Kidney epithelial cell (primary cell): ENCODE results near the gene IZUMO4. TPM values are rescaled to one million over a fixed set of nuclear protein-coding genes. Genes with fewer than 3 reads are reported as not detected.
"Not testable (repeated sequence)": the region's sequence is repeated elsewhere in the genome, so short reads cannot be mapped to it uniquely, and the experiment has no call there.

Experiments
- DNase-seq: peaks from one replicate; pipeline ENCODE4 v3.0.0-alpha.2; 2010; ENCODE audit warnings: low read depth
- H3K27me3 ChIP-seq: 2 replicates; pipeline ENCODE4 v1.6.0; 2011; ENCODE audit warnings: low read length; ENCODE audit not compliant: control insufficient read depth, insufficient read depth
- H3K36me3 ChIP-seq: 2 replicates; pipeline ENCODE4 v1.5.1; 2011; ENCODE audit warnings: low read length; ENCODE audit not compliant: control insufficient read depth, insufficient read depth
- H3K4me3 ChIP-seq: 2 replicates; pipeline ENCODE4 v1.5.1; 2011; ENCODE audit warnings: low read depth, mild to moderate bottlenecking, control low read depth, low read length
- CTCF ChIP-seq: IDR thresholded peaks from 2 replicates; pipeline ENCODE4 v1.5.1; 2011; ENCODE audit warnings: mild to moderate bottlenecking, moderate library complexity, low read length, control low read depth, inconsistent platforms; ENCODE audit not compliant: insufficient read depth, poor library complexity, severe bottlenecking
- total RNA-seq: library from RNA; depleted of rRNA; stranded (reverse); fragments of >200 nt; gene quantifications from 2 replicates; pipeline ENCODE4 v1.2.3, GENCODE V29; 2015

The IZUMO4 gene
- total RNA-seq, 1 donor from 2014 or later, result 3.8 TPM

- no peaks in the 10 kb centered on the region for H3K27me3 ChIP-seq
- H3K36me3 ChIP-seq, result peaks cover 1% of the 10 kb centered on the region
- no peak overlapping the region for H3K4me3 ChIP-seq
- no peak for TF ChIP-seq CTCF
- no peak for DNase-seq
These were observed 33.4 kb downstream of the IZUMO4 start for GRCh38 chr19:2129892-2130770.

- not testable (repeated sequence) for H3K27me3 ChIP-seq, H3K36me3 ChIP-seq, DNase-seq, H3K4me3 ChIP-seq
These were observed 34.6 kb downstream of the IZUMO4 start for GRCh38 chr19:2131012-2131975.

- H3K36me3 ChIP-seq, result peaks cover 1% of the 10 kb centered on the region
- no peak overlapping the region for H3K4me3 ChIP-seq
- DNase-seq, result no peak
- H3K27me3 ChIP-seq, result no peaks in the 10 kb centered on the region
- no peak for TF ChIP-seq CTCF
These were observed 35.5 kb downstream of the IZUMO4 start for GRCh38 chr19:2132191-2132590.

- Histone ChIP-seq H3K4me3 (no peak overlapping the region), H3K27me3 (no peaks in the 10 kb centered on the region), H3K36me3 (peaks cover 1% of the 10 kb centered on the region)
- no peak for TF ChIP-seq CTCF
- no peak for DNase-seq
These were observed 36.2 kb downstream of the IZUMO4 start for GRCh38 chr19:2132731-2133490.

- peaks cover 1% of the 10 kb centered on the region for H3K36me3 ChIP-seq
These were observed 39.0 kb downstream of the IZUMO4 start for GRCh38 chr19:2135474-2136402.

More at GRCh38 chr19:2135474-2136402, 39.0 kb downstream of the IZUMO4 start:
- no peak for TF ChIP-seq CTCF
- no peak overlapping the region for H3K4me3 ChIP-seq
- no peaks in the 10 kb centered on the region for H3K27me3 ChIP-seq
- no peak for DNase-seq
